Measurements from ENCODE around the gene PDCD11. TPM values are rescaled to one million over a fixed set of nuclear protein-coding genes. Genes with fewer than 3 reads are reported as not detected.

The PDCD11 gene
- total RNA-seq, 2 donors from 2014 or later = 10.7 to 23.0 TPM

- peaks cover 50% of the 10 kb centered on the region for H3K36me3 ChIP-seq
- no peaks in the 10 kb centered on the region for H3K9me3 ChIP-seq
- H3K4me1 ChIP-seq (ENCODE audit: control insufficient read depth in 1 of 2, low read depth in 2 of 2) = peaks cover 25 to 30% of the 10 kb centered on the region in 2 donors
- no peak overlapping the region for H3K4me3 ChIP-seq
- ATAC-seq (ENCODE audit: insufficient number of reproducible peaks, low FRiP score, low read depth) = no peak
- H3K27me3 ChIP-seq (replicated peaks; ENCODE audit: insufficient read depth) = no peaks in the 10 kb centered on the region
- H3K27ac ChIP-seq = no peak overlapping the region
- no peak for TF ChIP-seq CTCF (IDR thresholded peaks at IDR 0.05)
- DNase-seq (ENCODE audit: low spot score) = no peak
Observed at GRCh38 chr10:103441206-103441605, 44.8 kb downstream of the PDCD11 start.

- Histone ChIP-seq H3K9me3 (no peaks in the 10 kb centered on the region), H3K27ac (peak overlapping the region in 1 of 2 donors; percentile 48), H3K4me1 (ENCODE audit: control insufficient read depth in 1 of 2, low read depth in 2 of 2) (peaks cover 27 to 34% of the 10 kb centered on the region in 2 donors), H3K36me3 (peaks cover 50% of the 10 kb centered on the region), H3K27me3 (replicated peaks; ENCODE audit: insufficient read depth) (no peaks in the 10 kb centered on the region), H3K4me3 (no peak overlapping the region)
- TF ChIP-seq CTCF (IDR thresholded peaks at IDR 0.05) = no peak
- ATAC-seq (ENCODE audit: insufficient number of reproducible peaks, low FRiP score, low read depth) (no peak), DNase-seq (ENCODE audit: low spot score) (no peak)
Observed at GRCh38 chr10:103441611-103442010, 45.2 kb downstream of the PDCD11 start.

DNA sequence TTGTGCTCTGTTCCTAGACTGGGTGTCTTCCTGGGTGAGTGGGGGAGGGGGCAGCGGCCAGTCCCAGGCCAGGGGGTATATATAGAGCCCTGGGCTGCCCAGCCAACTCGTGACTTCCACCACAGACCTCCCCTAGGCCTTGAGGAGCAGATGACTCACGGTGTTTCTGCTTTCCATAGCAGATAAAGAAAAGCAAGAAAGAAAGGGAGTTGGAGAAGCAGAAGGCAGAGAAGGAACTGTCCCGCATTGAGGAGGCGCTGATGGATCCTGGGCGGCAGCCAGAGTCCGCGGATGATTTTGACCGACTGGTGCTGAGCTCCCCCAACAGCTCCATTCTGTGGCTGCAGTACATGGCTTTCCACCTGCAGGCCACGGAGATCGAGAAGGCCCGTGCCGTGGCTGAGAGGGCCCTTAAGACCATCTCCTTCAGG, 45.6 kb downstream of the PDCD11 start:
- peaks cover 30 to 38% of the 10 kb centered on the region in 2 donors for H3K4me1 ChIP-seq (ENCODE audit: control insufficient read depth in 1 of 2, low read depth in 2 of 2)
- no peak overlapping the region for H3K4me3 ChIP-seq
- peak overlapping the region in 1 of 2 donors; percentile 48 for H3K27ac ChIP-seq
- ATAC-seq (ENCODE audit: insufficient number of reproducible peaks, low FRiP score, low read depth) = no peak
- no peaks in the 10 kb centered on the region for H3K27me3 ChIP-seq (replicated peaks; ENCODE audit: insufficient read depth)
- TF ChIP-seq CTCF (IDR thresholded peaks at IDR 0.05) = no peak
- DNase-seq (ENCODE audit: low spot score) = no peak
- peaks cover 52% of the 10 kb centered on the region for H3K36me3 ChIP-seq
- no peaks in the 10 kb centered on the region for H3K9me3 ChIP-seq

DNA sequence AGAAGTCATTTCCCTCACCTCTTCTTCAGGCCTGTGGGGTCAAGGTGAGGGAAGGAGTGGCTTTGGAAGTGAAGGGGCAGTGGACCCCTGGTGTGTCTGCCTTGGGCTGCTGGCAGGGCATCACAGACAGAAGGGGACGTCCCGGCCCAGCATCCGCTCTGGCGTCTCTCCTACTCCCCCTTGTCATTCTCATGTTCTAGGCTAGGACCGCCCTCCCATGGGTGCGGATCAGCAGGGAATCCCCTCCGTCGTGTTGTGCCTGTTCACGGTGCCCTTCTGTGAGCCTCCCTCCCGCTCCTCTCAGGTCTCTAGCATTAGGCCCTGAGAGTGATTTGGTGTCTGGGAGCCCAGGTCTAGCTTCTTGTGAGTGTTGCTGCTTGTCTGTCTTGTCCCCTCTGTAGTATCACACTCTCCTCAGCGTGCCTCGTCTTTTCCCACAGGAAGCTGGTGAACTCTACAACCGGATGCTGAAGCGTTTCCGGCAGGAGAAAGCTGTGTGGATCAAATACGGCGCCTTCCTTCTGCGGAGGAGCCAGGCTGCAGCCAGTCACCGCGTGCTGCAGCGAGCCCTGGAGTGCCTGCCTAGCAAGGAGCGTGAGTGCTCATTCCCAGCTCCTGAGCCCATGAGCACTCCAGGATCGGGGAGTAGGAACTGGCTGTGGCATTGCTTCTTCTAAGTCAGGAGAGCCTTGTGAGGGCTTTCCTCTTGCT, 47.2 kb downstream of the PDCD11 start:
- Histone ChIP-seq H3K36me3 (peaks cover 55% of the 10 kb centered on the region), H3K27me3 (replicated peaks; ENCODE audit: insufficient read depth) (no peaks in the 10 kb centered on the region), H3K27ac (no peak overlapping the region), H3K4me3 (no peak overlapping the region), H3K4me1 (ENCODE audit: control insufficient read depth in 1 of 2, low read depth in 2 of 2) (peaks cover 45 to 54% of the 10 kb centered on the region in 2 donors), H3K9me3 (no peaks in the 10 kb centered on the region)
- DNase-seq (ENCODE audit: low spot score) (no peak), ATAC-seq (ENCODE audit: insufficient number of reproducible peaks, low FRiP score, low read depth) (no peak)
- TF ChIP-seq CTCF (IDR thresholded peaks at IDR 0.05) = no peak

DNA sequence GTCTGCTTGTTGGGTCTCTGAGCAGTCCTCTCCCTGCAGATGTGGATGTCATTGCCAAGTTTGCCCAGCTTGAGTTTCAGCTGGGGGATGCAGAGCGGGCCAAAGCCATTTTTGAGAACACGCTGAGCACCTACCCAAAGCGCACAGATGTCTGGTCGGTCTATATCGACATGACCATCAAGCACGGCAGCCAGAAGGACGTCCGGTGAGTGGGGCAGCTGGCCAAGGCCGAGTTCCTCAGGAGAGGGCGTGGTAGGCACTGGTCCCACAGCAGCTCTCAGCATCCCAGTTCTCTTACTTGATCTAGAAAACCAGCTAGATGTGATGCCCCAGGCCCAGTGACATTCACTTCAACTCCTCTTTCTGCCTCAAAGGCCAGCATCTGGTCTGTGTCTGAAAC, 48.1 kb downstream of the PDCD11 start:
- H3K36me3 ChIP-seq = peaks cover 59% of the 10 kb centered on the region
- H3K9me3 ChIP-seq = no peaks in the 10 kb centered on the region
- TF ChIP-seq CTCF (IDR thresholded peaks at IDR 0.05) = no peak
- DNase-seq (ENCODE audit: low spot score) (no peak), ATAC-seq (ENCODE audit: insufficient number of reproducible peaks, low FRiP score, low read depth) (no peak)
- no peaks in the 10 kb centered on the region for H3K27me3 ChIP-seq (replicated peaks; ENCODE audit: insufficient read depth)
- H3K27ac ChIP-seq = peak overlapping the region; percentile 87 to 96
- no peak overlapping the region for H3K4me3 ChIP-seq
- H3K4me1 ChIP-seq (ENCODE audit: control insufficient read depth in 1 of 2, low read depth in 2 of 2) = peaks cover 53 to 62% of the 10 kb centered on the region in 2 donors

Measured in thoracic aorta (tissue), 2 donors.